ACHN (cell line): ENCODE data around the gene HYI.

Experiments used
- DNase-seq: peaks from one replicate; pipeline ENCODE4 v3.0.0-alpha.2; 2015
- in situ Hi-C: cut with HindIII; loops from 2 replicates; pipeline ENCODE4 v1.10.0; 2017; ENCODE audit warnings: low sequenced_read_pairs, low pct_ligation_motif_present, low pct_unique_long_range_greater_than_20kb

HYI gene

GRCh38 chr1:43435146-43436145 lies 18.3 kb downstream of the HYI start:
- in situ Hi-C loops, result no loop called here
- no peak for DNase-seq

- in situ Hi-C loops, result no loop called here
- no peak for DNase-seq
Observed at GRCh38 chr1:43434256-43434655, 19.5 kb downstream of the HYI start.

GRCh38 chr1:43432907-43433306 lies 20.8 kb downstream of the HYI start:
- in situ Hi-C loops, result no loop called here
- DNase-seq, result no peak

GRCh38 chr1:43432171-43432860 lies 21.4 kb downstream of the HYI start:
- DNase-seq, result no peak
- in situ Hi-C loops, result no loop called here

GRCh38 chr1:43431676-43432075 lies 22.1 kb downstream of the HYI start:
- DNase-seq, result no peak
- in situ Hi-C loops, result no loop called here

- no peak for DNase-seq
- in situ Hi-C loops, result no loop called here
Observed at GRCh38 chr1:43430831-43431230, 22.9 kb downstream of the HYI start.

GRCh38 chr1:43427941-43428340 lies 25.8 kb downstream of the HYI start:
- in situ Hi-C loops, result no loop called here
- no peak for DNase-seq

- no peak for DNase-seq
- in situ Hi-C loops, result no loop called here
Observed at GRCh38 chr1:43427524-43427923, 26.2 kb downstream of the HYI start.

GRCh38 chr1:43426221-43426620 lies 27.5 kb downstream of the HYI start:
- in situ Hi-C loops, result no loop called here
- no peak for DNase-seq

- DNase-seq, result no peak
- in situ Hi-C loops, result no loop called here
Observed at GRCh38 chr1:43425045-43425444, 28.7 kb downstream of the HYI start.

GRCh38 chr1:43423672-43424550 lies 29.8 kb downstream of the HYI start:
- in situ Hi-C loops, result no loop called here
- DNase-seq, result no peak

- no peak for DNase-seq
- in situ Hi-C loops, result no loop called here
Observed at GRCh38 chr1:43422995-43423671, 30.6 kb downstream of the HYI start.

- in situ Hi-C loops, result no loop called here
- DNase-seq, result no peak
Observed at GRCh38 chr1:43421976-43422750, 31.6 kb downstream of the HYI start.

- in situ Hi-C loops, result no loop called here
- no peak for DNase-seq
Observed at GRCh38 chr1:43421396-43421795, 32.3 kb downstream of the HYI start.

- in situ Hi-C loops, result no loop called here
- no peak for DNase-seq
Observed at GRCh38 chr1:43420874-43421273, 32.9 kb downstream of the HYI start.

GRCh38 chr1:43419627-43420425 lies 33.9 kb downstream of the HYI start:
- DNase-seq, result no peak
- in situ Hi-C loops, result no loop called here

GRCh38 chr1:43418858-43419257 lies 34.9 kb downstream of the HYI start:
- in situ Hi-C loops, result no loop called here
- DNase-seq, result no peak
